SU-DHL-6 (cell line): ENCODE data around the gene ELOF1.

ENCODE experiments used
- H2AFZ ChIP-seq: fragments of 200-600 bp; sonication (generic); 2 replicates; pipeline ENCODE4 v1.6.1; 2014; ENCODE audit warnings: low read depth, mild to moderate bottlenecking, moderate library complexity, mixed read lengths, antibody characterized with exemption, low read length; ENCODE audit not compliant: severe bottlenecking
- H3F3A ChIP-seq: fragments of 200-600 bp; shearing (Covaris generic); 2 replicates; pipeline ENCODE4 v1.6.0; 2016; ENCODE audit warnings: antibody characterized with exemption, mild to moderate bottlenecking; ENCODE audit not compliant: insufficient read depth
- H3K27ac ChIP-seq: fragments of 200-600 bp; sonication (generic); 2 replicates; pipeline ENCODE4 v1.5.1; 2016; ENCODE audit warnings: low read depth, mild to moderate bottlenecking, low read length, moderate library complexity, mixed read lengths
- H3K27me3 ChIP-seq: fragments of 200-600 bp; sonication (generic), shearing (Covaris generic); 2 replicates; pipeline ENCODE4 v1.6.0; 2014; ENCODE audit warnings: mild to moderate bottlenecking, low read length
- H3K36me3 ChIP-seq: fragments of 200-600 bp; sonication (generic); 2 replicates; pipeline ENCODE4 v1.6.1; 2014; ENCODE audit warnings: mild to moderate bottlenecking, low read length, mixed read lengths
- H3K4me2 ChIP-seq: fragments of 300-600, 200-600 bp; shearing (Covaris generic), sonication (generic); 2 replicates; pipeline ENCODE4 v1.6.0; 2014; ENCODE audit warnings: low read length, low read depth, mild to moderate bottlenecking; ENCODE audit not compliant: poor library complexity, severe bottlenecking
- H3K4me3 ChIP-seq: fragments of 200-600 bp; sonication (generic); 2 replicates; pipeline ENCODE4 v1.5.1; 2014; ENCODE audit warnings: antibody characterized with exemption, low read length, mild to moderate bottlenecking, mixed read lengths; ENCODE audit not compliant: insufficient read depth, poor library complexity, severe bottlenecking
- H3K79me2 ChIP-seq: fragments of 200-600 bp; sonication (generic); 2 replicates; pipeline ENCODE4 v1.6.1; 2014; ENCODE audit warnings: mild to moderate bottlenecking, low read length, moderate library complexity; ENCODE audit not compliant: insufficient read depth
- H3K9ac ChIP-seq: fragments of 200-600 bp; sonication (generic); 2 replicates; pipeline ENCODE4 v1.7.0; 2014; ENCODE audit warnings: mild to moderate bottlenecking, low read length
- H3K9me2 ChIP-seq: fragments of 200-600 bp; sonication (generic); replicated peaks from 2 replicates; pipeline ENCODE4 v1.6.1; 2014; ENCODE audit warnings: low read length; ENCODE audit not compliant: insufficient read depth
- H3K9me3 ChIP-seq: fragments of 200-600 bp; sonication (generic); 2 replicates; pipeline ENCODE4 v1.6.1; 2014; ENCODE audit warnings: low read length, mixed read lengths; ENCODE audit not compliant: insufficient read depth
- H4K20me1 ChIP-seq: fragments of 200-600 bp; sonication (generic); 2 replicates; pipeline ENCODE4 v1.6.1; 2014; ENCODE audit warnings: low read depth, mild to moderate bottlenecking, antibody characterized with exemption, low read length, moderate library complexity, mixed read lengths
- CTCF ChIP-seq: fragments of 200-600 bp; sonication (generic); IDR thresholded peaks from one replicate; pipeline ENCODE4 v1.5.1; 2017; ENCODE audit warnings: antibody characterized with exemption, mild to moderate bottlenecking, low read length, moderate library complexity; ENCODE audit not compliant: insufficient read depth, poor library complexity, severe bottlenecking
- EZH2phosphoT487 ChIP-seq: fragments of 200-600 bp; sonication (generic), shearing (Covaris generic); conservative IDR thresholded peaks from 2 replicates; pipeline ENCODE4 v1.6.1; 2018; ENCODE audit warnings: mild to moderate bottlenecking, antibody characterized with exemption, low read length, moderate library complexity, mixed read lengths

The ELOF1 gene

GRCh38 chr19:11534538-11534937 lies 24.5 kb downstream of the ELOF1 start:
- H3K9ac ChIP-seq, result peak overlapping the region; percentile 17
- TF ChIP-seq EZH2phosphoT487 (no peak), CTCF (no peak)
- H3K27ac ChIP-seq, result no peak overlapping the region
- H3K4me2 ChIP-seq, result peak overlapping the region; percentile 66
- peak overlapping the region; percentile 32 for H3K4me3 ChIP-seq
- no peaks in the 10 kb centered on the region for H3K36me3 ChIP-seq
- no peaks in the 10 kb centered on the region for H3K9me3 ChIP-seq
- H3F3A ChIP-seq, result peaks cover 8% of the 10 kb centered on the region; the same call in 1 of the 2 replicates
- H4K20me1 ChIP-seq, result no peaks in the 10 kb centered on the region
- no peaks in the 10 kb centered on the region for H3K79me2 ChIP-seq
- no peaks in the 10 kb centered on the region for H3K27me3 ChIP-seq
- peak overlapping the region; percentile 5 for H2AFZ ChIP-seq
- no peaks in the 10 kb centered on the region for H3K9me2 ChIP-seq

- TF ChIP-seq CTCF (no peak), EZH2phosphoT487 (no peak)
Observed at GRCh38 chr19:11530432-11530831, 28.6 kb downstream of the ELOF1 start.

DNA sequence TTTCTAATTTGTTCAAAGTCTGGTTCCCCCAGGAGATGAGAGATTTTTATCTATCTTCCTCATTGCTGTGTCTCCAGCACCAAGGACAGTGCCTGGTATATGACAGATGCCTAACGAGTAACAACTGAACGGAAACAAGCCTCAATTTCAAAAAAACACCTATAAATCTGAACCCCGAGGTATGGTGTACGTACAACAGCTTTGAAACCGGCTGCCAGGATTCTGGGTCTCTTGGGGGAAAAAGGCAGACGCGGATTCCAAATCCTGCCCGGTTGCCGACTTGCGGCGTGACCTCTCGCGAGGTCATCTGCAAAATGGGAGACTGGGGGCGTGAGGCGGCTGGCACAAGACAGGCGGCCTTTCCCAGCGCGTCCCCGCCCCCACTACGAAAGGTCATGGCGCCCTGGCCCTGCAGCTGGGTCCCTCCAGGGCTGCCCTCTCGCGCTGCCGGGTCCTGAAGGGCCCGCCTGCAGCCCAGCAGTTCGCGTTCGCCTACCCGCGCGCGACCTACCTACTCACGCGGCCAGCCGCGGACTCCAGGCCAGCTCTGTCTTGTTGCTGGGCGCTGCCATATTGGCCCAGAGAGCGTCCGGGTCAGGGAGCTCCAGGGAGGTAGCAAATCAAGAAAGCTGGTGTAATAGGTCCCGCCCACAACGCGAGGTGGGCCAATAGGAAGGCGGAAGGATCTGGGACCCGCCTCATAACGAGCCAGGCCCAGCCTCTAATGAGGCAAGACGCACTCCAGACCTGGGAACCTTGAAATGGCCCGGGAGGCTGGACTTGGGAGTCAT lies 30.3 kb downstream of the ELOF1 start, which contains the start of gene ECSIT:
Gene ECSIT (minus strand): TSS at position 584 of the 791 bp plus-strand sequence. CDS start 9,964 bp downstream, outside the sequence.
- no peak for TF ChIP-seq EZH2phosphoT487
- no peak for TF ChIP-seq CTCF
- H3K79me2 ChIP-seq, result peaks cover 21% of the 10 kb centered on the region
- H3K9me3 ChIP-seq, result no peaks in the 10 kb centered on the region
- peak within 1 kb of the TSS; percentile 68 for H3K9ac ChIP-seq
- H3K9me2 ChIP-seq, result no peaks in the 10 kb centered on the region
- peak within 1 kb of the TSS; percentile 33; the same call in 1 of the 2 replicates for H3K27ac ChIP-seq
- no peaks in the 10 kb centered on the region for H3K27me3 ChIP-seq
- H3K4me2 ChIP-seq, result peak within 1 kb of the TSS; percentile 68
- H3K4me3 ChIP-seq, result peak within 1 kb of the TSS; percentile 88
- H2AFZ ChIP-seq, result peak within 1 kb of the TSS; percentile 84
- no peaks in the 10 kb centered on the region for H4K20me1 ChIP-seq
- no peaks in the 10 kb centered on the region for H3K36me3 ChIP-seq
- H3F3A ChIP-seq, result no peaks in the 10 kb centered on the region

More at GRCh38 chr19:11530432-11530831, 28.6 kb downstream of the ELOF1 start:
- Histone ChIP-seq H3K4me3 (no peak overlapping the region), H3F3A (peaks cover 8% of the 10 kb centered on the region; the same call in 1 of the 2 replicates), H3K9ac (no peak overlapping the region), H3K9me3 (no peaks in the 10 kb centered on the region), H3K27me3 (no peaks in the 10 kb centered on the region), H3K36me3 (no peaks in the 10 kb centered on the region), H3K4me2 (no peak overlapping the region), H2AFZ (no peak overlapping the region), H3K79me2 (peaks cover 21% of the 10 kb centered on the region), H3K27ac (no peak overlapping the region), H3K9me2 (no peaks in the 10 kb centered on the region), H4K20me1 (no peaks in the 10 kb centered on the region)
